SHP77 treated with DMSO at 0.1 percent for 48 hours (cell line): ENCODE data around the gene NRF1.

Experiments
- DNase-seq: peaks from one replicate; lab custom pipeline; 2025; lab: John Stamatoyannopoulos, UW

The NRF1 gene

DNA sequence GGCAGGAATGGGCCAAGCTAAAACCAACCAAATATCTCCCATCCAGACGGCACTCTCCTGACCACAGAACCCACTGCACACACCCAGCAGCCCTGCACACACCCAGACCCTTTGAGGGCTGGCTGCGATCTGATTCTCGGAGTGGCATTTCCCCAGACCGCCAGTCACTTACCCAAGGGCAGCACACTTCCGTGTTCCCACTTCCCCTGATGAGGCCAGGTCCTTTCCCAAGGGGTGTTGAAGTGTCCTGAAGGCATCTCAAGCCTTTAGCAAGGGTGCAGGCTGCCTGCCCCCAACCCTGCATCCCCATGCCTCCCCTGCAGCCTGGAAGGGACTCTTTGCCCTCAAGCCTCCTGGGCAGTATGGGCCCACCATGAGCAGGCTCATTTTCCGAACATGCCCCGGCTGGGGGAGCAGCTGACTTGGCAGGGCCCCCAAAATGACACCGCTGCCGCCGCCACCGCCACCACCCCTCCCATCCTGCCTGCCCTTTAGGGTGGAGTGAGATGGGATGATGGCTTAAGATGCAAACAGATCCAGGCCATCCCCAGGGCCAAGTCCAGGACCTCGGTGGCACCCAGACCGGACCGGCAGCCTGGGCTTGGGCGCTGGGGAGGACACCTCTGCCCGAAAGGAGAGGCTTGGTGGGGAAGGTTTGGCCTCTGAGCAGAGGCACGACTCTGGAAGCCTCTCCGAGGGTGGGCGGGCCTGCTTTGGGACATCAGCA is 159.8 kb downstream of the NRF1 start:
- DNase-seq, result no peak

DNA sequence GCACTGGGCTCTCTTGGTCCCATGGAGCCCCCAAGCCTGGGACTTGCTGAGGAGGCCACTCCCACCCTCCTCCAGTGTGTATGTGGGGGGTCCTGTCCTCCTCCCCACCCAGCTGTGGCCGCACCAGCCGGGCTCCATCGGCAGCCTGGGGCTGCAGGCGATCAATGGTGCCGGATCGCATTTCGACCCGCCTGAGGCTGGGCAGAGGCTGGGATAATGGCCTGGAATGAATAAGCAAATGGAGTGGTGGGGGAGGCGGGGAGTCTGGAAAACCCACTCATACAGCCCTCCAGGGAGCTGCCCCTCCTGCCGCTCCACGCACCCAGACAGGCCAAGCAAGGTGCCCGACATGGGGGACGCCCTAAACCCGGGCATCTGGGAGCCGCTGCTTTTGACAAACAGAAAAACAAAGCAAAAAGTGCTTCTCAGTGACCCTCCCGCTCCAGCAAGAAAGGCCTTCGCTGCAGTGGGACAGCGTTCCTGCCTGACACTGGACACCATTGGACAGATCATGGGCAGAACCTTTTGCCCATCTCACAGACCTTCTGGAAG is 160.5 kb downstream of the NRF1 start:
- DNase-seq, result no peak

DNA sequence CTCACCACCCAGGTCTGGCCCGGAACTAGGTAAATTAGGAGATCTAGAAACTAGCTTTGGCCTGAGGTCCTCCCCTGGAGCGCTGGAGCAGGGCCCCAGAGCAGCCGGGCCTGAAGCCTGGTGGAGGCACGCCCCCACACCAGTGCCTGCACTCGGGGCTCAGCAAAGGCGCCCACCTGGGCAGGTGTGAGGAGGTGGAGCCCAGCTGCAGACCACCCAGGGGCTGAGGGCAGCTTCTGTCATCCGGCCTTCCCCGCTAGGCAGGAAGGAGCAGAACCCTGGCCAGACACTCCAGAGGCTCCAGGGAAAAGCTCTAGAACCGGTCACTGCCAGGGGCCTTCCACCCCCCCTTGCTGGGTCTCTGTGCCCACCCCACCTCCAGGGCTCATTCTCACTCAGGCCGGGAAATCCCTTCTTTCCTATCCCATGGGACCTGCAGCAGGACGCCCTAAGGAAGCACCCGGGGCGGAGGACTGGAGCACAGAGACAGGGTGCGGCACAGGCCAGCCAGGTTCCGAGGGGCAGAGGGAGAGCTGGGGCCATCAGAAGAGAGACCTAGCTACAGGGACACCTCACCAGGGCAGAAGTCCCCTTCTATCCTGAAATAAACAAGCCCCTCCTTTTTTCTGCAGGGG is 161.2 kb downstream of the NRF1 start:
- DNase-seq, result no peak

DNA sequence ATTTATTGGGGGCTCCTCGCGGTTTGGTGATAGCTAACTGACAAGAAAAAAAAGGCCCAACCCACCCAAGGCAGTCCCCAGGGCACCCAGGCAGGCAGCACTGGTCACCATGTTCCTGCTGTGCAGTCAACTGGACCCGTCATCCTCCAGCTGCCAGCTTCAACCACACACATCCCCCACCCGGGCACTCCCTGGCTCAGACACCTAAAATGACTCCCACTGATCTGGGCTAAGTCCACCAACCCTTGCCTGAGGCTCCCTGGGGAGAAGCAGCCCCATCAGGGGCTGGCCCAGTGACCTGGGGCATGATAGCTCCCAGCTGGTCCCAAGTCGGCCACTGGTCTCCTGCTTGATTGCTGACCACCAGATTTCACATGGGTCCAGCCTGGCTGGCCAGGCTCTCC is 161.8 kb downstream of the NRF1 start:
- DNase-seq, result no peak

DNA sequence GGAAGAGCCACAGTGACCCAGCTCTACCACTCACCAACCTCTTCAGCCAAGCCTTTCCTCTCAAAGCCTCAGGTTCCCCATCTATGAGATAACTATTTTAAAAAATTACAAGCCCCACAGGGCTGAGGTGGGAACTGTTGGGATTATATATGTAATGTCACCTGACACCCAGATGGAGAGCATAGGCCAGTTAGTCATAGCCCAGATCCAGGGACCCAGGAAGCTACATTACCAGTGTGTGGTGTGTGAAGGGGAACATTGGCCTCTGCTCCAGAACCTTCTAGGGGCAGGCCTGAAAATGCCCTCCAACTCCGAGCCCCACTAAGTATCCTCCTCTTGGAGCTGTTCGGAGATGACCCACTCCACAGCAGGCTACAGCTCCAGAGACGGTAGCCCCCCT is 162.4 kb downstream of the NRF1 start:
- no peak for DNase-seq

DNA sequence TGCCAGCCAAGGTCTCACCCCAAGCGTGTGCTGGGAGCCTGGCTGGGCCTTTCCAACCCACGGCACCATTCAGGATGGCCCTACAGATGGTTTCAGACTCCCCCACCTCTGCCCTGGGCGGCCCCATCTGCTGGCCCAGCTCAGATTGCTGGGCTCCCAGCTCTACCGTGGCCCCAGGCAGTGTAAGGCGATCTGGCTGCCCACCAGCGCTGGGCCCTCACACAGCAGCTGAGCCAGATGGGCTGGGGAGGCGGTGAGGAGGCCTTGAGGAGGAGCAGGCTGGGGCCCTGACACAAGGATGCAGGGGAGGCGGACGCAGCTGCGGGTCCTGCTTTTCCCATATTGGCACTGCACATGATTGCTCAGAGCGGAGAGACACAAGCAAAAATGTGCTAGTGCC is 162.8 kb downstream of the NRF1 start:
- no peak for DNase-seq

DNA sequence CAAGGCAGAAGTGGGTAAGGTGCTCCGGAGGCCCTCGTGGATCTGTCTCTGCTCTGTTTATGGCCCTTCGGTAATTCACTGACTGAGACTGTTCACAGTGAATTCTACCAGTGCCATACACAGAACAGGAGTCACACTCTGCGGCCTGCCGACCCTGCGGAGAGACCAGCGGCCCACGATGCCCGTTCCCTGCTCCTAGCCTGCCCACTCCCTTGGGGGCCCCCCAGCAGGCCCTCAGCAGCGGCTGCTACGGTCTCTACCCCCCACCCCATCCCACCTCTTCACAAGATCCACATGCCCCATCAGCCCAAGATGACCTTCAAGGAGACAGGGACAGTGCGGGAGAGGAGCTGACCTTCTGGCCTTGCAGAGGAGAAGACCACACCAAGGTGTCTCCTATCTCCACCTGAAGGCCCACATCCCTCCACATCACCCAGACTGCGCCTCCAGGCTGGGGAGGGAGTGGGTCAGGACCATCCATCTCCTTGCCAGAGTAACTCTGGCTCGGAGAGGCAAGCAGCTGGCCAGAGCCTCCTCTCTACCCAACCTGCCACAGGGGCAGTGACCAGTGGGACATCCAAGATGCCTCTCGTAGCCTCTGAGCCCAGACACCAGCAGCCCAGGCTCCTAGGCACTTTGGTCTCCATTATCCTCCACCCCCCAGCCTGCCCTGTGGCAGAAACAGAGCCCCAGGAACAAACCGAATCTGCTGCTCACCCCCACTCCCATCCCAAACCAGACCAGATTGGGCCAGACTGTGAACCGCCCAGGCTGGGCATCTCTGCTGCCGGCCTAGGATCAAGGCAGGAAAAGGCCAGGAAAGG is 163.6 kb downstream of the NRF1 start:
- DNase-seq, result no peak

DNA sequence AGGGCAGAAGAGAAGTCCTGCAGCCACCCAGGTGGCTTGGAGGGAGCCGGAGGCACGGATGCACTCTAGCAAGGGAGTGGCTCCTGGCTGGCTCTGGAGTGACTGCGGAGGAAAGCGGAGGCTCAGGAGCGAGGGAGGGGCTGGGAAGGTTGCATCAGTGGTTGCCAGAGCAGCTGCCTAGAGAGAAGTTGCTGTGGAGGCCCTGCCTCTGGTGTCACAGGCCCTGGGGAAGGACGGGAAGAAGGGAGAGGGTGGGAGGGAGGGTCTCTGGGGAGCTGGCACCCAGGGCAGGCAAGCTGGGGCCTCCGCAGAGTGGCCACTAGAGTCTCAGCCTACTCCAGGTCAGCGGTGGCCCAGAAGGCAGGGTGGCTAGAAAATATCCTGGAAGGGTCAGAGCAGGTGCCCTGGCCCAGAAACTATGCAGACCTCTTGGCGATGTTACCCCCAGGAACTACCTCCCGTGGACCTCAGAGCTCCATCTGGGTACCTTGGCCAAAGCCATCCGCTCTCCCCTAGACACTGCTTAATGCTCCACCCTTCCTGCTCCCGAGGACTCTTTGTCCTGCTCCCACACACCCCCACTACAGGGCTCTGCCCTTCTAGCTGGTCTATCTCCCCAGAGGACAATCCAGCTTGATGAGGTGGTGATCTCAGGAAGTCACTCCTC is 164.3 kb downstream of the NRF1 start:
- no peak for DNase-seq

DNA sequence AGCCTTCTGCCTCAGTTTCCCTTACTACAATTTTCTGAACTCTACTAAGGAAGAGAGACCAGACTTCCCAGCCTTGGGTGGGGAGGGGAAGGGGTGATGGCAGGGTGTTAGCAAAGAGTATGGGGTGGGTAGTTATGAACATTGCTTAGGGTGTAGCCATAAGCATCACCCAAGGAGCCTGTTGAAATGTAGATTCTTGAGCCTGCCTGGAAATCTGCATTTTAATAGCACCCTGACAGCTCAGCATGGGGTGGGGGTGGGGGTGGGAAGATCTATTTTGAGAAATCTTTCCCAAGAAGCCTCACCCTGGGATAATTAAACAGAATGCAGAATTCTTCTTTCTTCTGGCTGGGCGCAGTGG is 164.8 kb downstream of the NRF1 start:
- DNase-seq, result no peak

DNA sequence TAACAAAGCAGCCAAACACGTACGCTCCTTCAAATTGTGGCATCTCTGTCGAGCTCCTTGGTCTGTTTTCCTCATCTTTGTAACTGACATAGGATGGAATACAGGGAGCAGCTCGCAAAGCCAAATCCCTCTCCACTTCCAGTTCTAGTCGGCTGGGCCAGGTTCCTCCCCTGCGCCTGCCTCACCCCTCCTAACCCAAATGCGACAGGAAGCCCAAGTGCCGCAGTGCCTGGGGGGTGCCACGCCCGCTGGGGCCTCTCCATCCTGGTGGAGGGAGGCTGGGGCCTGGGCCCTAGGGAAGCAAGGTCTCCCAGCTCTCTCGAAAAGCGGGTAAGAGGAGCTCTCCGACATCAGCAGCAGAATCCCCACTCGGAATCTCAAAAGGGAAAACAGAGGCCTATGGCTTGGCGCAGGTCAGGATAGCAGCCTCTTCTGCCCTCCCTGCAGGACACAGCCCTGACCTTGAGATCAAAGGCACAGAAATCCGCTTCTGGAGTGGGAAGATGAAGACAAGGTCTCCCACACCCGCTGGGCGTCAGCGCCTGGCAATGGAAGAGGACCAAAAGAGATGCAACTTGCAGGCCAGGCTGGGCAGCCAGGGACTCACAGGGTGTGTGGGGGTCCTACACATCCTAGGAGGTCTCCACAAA is 165.8 kb downstream of the NRF1 start:
- DNase-seq, result no peak

DNA sequence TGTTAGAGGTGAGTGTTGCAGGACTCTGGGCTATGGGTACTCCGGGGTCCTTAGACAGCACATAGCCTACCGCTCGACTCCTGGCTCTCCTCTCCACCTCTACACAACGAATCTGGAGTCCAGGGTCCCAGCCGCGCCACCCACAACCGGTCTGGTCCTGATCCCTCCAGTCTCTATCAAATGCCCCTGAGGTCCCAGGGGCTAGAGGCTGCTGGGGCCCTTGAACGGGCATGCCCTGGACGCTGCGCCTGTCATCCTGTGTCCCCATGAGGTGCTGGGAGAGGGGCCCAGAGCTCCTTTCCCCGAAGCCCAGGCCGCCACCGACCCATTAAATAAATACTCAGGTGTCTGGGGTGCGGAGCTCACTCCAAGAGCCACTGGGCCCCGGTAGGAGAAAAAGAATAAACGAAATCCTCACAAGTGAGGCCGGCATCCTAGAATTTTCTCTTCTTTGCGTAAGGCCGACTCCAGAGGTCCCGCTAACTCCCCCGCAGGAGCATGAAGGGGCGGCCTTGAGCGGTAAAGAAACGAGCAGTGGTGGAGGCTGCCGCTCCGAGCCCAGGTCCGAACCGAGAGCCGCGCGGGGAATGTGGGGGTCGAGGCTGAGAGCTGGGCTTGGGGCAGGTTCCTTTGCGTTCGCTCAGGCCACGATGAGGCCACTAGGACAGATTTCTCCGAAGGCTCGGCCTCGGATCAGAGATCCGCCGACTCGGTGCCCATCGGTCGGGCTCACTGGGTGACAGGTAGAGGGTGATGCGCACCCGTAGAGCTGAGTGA is 166.7 kb downstream of the NRF1 start:
- DNase-seq, result no peak

DNA sequence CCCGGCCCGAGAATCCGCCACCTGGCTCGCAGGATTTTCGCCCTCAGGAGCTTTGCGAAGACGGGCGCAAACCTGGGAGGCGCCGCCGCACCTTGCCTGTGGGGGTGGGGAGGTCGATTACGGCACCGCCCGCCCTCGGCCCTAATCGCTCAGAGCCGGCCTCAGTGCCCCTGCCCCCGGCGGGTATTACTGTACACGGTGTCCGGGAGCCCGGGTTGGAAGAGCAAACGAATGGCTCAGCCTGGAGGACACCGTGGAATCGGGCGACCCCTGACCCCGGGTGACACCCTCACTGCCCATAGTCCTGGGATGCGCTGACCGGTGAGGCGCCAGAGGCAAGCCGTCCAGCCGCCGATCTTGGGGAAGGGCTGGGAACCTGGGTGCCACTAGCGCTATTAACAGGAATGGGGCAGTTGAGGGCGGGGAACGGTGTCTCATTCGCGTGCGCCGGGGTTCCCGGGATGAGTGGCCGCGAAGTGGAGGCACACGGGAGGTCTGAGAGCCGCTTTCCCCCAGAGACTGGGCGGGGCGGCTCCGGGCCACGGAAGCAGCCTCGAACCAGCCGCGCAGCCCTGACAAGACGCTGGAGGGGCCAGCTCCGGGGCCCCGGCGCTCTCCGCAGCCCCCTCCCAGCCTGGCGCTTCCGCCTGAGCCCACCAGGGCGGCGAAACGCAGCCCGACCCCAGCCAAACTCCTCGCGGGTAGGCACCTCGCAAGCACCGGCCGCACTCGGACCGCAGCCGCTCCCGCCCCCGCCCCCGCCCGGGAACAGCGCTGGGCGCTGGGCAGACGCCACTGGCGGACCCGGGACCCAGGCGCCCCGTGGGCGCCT is 167.5 kb downstream of the NRF1 start:
- DNase-seq, result no peak

DNA sequence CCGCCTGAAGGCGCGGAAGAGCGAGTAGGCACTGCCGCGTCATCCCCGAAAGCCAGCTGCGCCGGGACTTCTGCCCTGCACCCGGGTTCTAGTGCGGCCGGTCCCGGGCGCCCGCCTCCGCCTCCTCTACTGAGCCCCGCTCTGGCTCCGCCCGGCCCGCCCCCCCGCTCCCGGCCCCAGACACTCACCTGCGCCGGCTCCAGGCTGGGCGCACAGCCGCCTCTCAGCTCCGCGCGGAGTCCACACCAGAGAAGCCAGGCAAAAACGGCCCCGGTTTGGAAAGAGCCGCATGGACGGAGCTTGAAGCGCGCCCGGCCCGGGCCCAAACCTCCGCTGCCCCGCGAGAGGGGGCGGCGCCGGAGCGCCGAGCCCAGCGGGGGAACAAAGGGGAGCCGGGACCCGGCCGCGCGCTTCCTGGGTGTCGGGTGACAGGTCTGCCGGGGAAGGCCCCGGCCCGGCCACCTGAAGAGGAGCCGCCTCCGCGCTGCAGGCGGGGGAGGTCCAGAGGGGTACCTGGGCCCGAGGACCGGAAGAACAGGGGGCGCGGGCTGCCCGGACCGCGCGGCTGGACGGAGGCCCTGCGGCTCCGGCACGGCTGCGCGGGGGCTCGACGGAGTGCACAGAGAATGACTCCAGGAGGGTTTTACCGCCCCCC is 168.2 kb downstream of the NRF1 start:
- no peak for DNase-seq

DNA sequence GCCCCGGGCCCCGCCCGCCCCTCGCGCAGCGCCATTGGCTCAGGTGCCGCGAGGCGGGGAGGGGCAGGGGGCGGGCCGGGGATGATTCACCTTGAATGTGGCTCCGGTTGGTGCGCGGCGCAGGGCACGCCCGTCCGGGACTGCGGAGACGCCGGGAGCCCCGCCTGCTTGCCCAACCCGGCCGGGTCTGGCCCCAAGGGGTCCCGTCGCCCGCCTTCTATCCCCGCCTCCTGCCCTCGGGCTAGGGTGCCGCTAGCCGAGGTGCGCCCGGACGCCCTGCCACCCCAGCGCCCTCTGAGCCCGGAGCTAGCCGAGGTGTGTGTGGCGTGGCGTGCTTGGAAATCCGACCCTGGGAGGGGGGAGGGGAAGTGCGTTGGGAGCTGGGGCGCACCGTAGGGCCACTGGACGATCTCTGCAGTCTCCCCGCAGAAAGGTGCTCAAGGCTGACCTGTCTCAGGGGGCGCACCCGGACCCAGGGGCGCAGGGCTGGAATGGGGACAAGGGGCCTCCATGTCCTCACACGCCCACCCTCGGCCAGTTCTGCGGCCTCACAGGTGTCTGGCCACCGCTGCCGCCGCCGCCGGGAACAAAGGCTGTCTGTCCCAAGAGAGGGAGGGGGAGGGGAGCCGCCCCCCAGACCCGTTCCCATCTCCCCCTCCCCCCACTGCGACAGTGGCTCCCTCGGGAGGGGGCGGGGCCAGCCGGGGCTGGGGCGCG is 168.9 kb downstream of the NRF1 start:
- peak; percentile 80 for DNase-seq

DNA sequence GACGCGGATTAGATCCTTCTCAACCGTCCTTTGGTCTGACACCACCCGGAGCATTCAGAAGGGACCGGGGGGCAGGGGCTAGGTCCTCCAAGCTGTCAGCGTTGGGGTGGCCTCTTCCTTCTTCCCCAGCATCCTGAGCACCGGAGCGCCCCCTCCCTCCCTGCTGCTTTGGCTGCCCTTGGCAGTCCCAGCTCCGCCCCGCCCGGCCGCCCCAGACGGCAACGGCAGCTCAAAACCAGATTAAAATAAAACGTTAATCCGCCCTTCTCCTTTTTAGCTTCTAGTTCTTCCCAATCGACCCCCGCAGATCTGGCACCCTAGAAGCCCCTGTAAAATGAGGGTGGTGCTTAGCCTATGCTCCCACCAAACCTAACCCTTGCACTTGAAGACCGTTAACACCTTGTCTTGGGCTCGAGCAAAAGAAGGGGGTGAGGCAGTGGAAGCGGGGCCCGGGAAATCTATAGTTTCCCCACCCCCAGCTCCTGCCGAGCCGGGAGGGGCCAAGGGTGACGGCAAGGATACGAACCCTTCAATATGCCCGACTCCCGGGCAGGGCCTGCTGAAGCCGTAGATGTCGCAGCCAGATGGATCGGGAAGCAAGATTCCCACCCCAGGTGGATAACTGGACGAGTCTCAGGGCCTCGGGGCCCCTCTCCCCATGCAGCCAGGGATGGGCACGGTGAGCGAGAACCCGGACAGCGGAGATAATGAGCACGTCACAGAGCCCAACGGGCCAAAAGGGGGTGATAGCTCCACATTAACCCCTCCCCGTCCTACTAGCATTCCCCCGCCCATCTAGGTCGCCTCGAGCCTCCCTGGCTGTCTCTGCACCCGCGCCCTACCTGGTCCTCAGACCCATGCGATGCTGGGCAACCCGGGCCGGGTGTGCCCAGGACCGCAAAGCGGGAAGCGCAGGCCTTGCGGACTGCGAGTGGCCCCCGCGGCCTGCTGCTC is 169.7 kb downstream of the NRF1 start:
- no peak for DNase-seq

DNA sequence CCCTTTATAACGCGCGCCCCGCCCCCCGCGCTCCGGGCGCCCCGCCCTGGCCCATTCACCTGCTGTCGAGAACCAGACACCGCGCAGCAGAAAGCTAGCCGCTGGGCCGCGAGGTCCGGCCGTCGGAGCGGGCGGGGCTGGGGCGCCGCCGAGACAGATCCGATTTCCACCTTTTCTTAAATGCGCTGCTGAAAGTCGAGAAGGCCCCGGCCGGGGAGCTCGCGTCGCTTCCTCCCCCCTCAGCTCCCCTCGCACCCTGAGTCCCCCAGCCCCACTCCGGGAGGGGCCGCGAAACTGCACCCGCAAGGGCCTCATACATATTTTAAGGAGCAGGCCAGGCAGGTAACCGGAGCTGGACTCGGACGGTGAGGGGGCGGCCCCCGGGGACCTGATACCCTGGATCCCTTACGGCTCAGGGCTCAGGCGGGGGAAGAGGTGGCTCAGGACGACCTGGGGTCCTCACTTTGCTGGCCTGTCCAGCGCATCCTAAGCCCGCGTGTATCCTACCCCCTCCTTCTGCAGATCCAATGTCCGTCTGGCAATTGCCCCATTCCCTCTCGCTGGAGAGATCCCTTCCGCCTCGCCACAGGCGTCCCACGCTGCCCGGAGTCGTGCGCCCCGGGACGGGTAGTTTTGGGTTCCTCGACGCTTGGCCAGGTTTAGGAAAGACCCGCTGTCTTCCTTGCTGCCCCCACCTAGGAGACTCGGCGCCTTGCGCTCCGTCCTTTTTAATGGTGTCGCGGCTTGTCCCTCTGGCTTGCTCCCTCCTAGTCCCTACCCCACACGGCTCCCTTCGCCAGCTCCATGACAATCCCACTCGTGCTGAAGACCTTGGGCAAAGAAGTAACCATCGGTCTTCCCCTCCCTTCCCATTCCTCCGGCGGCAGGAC is 170.7 kb downstream of the NRF1 start:
- DNase-seq, result no peak
